Liver (tissue), 9 donors: Measurements from ENCODE around the gene GALNT9. TPM values are rescaled to one million over a fixed set of nuclear protein-coding genes. Genes with fewer than 3 reads are reported as not detected.

Source experiments
- DNase-seq: peaks from one replicate; pipeline ENCODE4 v3.0.0-alpha.2; 2017; ENCODE audit warnings: low spot score
- H3K27ac ChIP-seq, 2 donors: one replicate each; pipeline ENCODE4 v1.7.0; 2013; ENCODE audit warnings: inconsistent platforms in 2 of 2, low read length in 2 of 2, control low read depth in 1 of 2, low read depth in 1 of 2, mild to moderate bottlenecking in 1 of 2
- H3K27me3 ChIP-seq, 4 donors: one replicate each; pipeline versions ENCODE4 v1.6.1 to v1.7.0; 2013; ENCODE audit warnings: low read length in 3 of 4, inconsistent platforms in 1 of 4, mild to moderate bottlenecking in 1 of 4, moderate library complexity in 1 of 4; ENCODE audit not compliant: control insufficient read depth in 4 of 4, insufficient read depth in 4 of 4
- H3K36me3 ChIP-seq, 4 donors: one replicate each; pipeline versions ENCODE4 v1.6.1 to v1.7.0; 2013; ENCODE audit warnings: low read length in 3 of 4, mild to moderate bottlenecking in 3 of 4, low read depth in 1 of 4, moderate library complexity in 1 of 4; ENCODE audit not compliant: control insufficient read depth in 4 of 4, insufficient read depth in 3 of 4
- H3K4me1 ChIP-seq, 4 donors: one replicate each; pipeline versions ENCODE4 v1.6.1 to v1.7.0; 2013; ENCODE audit warnings: low read length in 3 of 4, mild to moderate bottlenecking in 3 of 4, moderate library complexity in 1 of 4; ENCODE audit not compliant: control insufficient read depth in 4 of 4, insufficient read depth in 4 of 4
- H3K4me3 ChIP-seq, 3 donors: one replicate each; pipeline versions ENCODE4 v1.6.1 to v1.7.0; 2013; ENCODE audit warnings: low read length in 3 of 3, control low read depth in 1 of 3, low read depth in 1 of 3, mild to moderate bottlenecking in 1 of 3
- H3K9ac ChIP-seq, 2 donors: one replicate each; pipeline ENCODE4 v1.7.0; 2013; ENCODE audit warnings: low read length in 2 of 2, mild to moderate bottlenecking in 2 of 2, moderate library complexity in 2 of 2, control low read depth in 1 of 2, low read depth in 1 of 2
- H3K9me3 ChIP-seq, 4 donors: one replicate each; pipeline versions ENCODE4 v1.6.1 to v1.7.0; 2013; ENCODE audit warnings: low read length in 3 of 4; ENCODE audit not compliant: control insufficient read depth in 4 of 4
- EGR1 ChIP-seq, 2 donors: IDR thresholded peaks; 2 replicates each; pipeline ENCODE4 v1.6.1; 2016 to 2018; ENCODE audit warnings: antibody characterized with exemption in 2 of 2, low read depth in 2 of 2
- FOXA2 ChIP-seq: IDR thresholded peaks from 2 replicates; pipeline ENCODE4 v1.6.1; 2016; ENCODE audit warnings: antibody characterized with exemption
- HNF4G ChIP-seq: IDR thresholded peaks from 2 replicates; pipeline ENCODE4 v1.6.1; 2016; ENCODE audit warnings: antibody characterized with exemption
- JUND ChIP-seq, 2 donors: IDR thresholded peaks; 2 replicates each; pipeline ENCODE4 v1.6.1; 2016; ENCODE audit warnings: antibody characterized with exemption in 2 of 2
- RAD21 ChIP-seq, 2 donors: IDR thresholded peaks; 2 replicates each; pipeline ENCODE4 v1.6.1; 2016; ENCODE audit warnings: antibody characterized with exemption in 2 of 2, mild to moderate bottlenecking in 2 of 2
- RXRA ChIP-seq, 2 donors: IDR thresholded peaks; 2 replicates each; pipeline ENCODE4 v1.6.1; 2017 to 2018; ENCODE audit warnings: antibody characterized with exemption in 2 of 2, mild to moderate bottlenecking in 1 of 2
- TAF1 ChIP-seq: conservative IDR thresholded peaks from 2 replicates; pipeline ENCODE4 v1.6.1; 2016; ENCODE audit warnings: antibody characterized with exemption, mild to moderate bottlenecking
- YY1 ChIP-seq: IDR thresholded peaks from 2 replicates; pipeline ENCODE4 v1.6.1; 2016; ENCODE audit warnings: antibody characterized with exemption, mild to moderate bottlenecking
- WGBS: extraction: QIAGEN DNeasy Blood & Tissue Kit; methylation state at CpG from one replicate; pipeline ENCODE4 v1.1.7; 2013; 5-methylcytosine and 5-hydroxymethylcytosine counted together
- polyA plus RNA-seq, 2 donors: library from polyadenylated mRNA; stranded (reverse) in 1 of 2; unstranded in 1 of 2; fragments of 200-250 nt in 1 of 2; fragments of >200 nt in 1 of 2; fragmentation: Nextera tagmentation in 1 of 2; extraction: Ambion mirVana in 1 of 2; gene quantifications; one replicate each; pipeline versions ENCODE4 v1.2.1 to v1.2.3, GENCODE V29; 2013 to 2015
- total RNA-seq, 2 donors: library from RNA; depleted of rRNA; stranded (reverse); fragments of >200 nt; gene quantifications; one replicate each; pipeline ENCODE4 v1.2.3, GENCODE V29; 2014
- TF ChIP-seq, protein P1 (sequence below): fragments of 150-350 bp; IDR thresholded peaks from 2 replicates; pipeline ENCODE4 v1.5.1; 2017; ENCODE audit warnings: improper control_type of control experiment, low read depth, low read length; ENCODE audit not compliant: missing input control
- TF ChIP-seq, protein P2 (sequence below): IDR thresholded peaks from 2 replicates; pipeline ENCODE4 v1.6.1; 2016; ENCODE audit warnings: antibody characterized with exemption, mild to moderate bottlenecking
- TF ChIP-seq, protein P3 (sequence below): IDR thresholded peaks from 2 replicates; pipeline ENCODE4 v1.6.1; 2016; ENCODE audit warnings: antibody characterized with exemption
- TF ChIP-seq, protein P4 (sequence below): IDR thresholded peaks from 2 replicates; pipeline ENCODE4 v1.6.1; 2016; ENCODE audit warnings: antibody characterized with exemption
- donor health status: healthy.
- donor health status: healthy.
- donor health status: healthy.
- donor health status: healthy.
- donor health status: healthy.

GALNT9 gene
- total and polyA plus RNA-seq, 4 donors: 0.05 to 0.25 (median 0.09) TPM; not detected in 1

DNA sequence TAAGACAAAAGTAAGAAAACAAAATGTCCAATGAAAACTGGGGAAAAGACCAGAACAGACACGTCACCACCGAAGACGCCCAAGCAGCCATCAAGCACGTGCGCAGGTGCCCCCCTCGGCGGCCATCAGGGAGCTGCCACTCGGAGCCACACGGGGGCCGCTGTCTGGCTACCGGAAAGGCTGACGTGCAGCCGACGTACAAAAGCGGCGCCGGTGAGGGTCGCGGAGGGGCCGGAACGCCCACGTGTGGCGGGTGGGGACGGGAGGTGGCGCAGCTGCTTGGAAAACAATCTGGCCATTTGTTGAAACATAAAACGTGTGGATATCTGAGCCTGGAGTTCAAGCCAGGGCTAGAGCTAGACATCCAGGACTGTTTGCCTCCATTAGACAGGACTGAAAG lies 60.7 kb downstream of the GALNT9 start:
- Histone ChIP-seq H3K4me3 (no peak overlapping the region), H3K9ac (no peak overlapping the region), H3K9me3 (no peaks in the 10 kb centered on the region), H3K27ac (no peak overlapping the region), H3K36me3 (no peaks in the 10 kb centered on the region), H3K4me1 (peaks cover 0 to 6% (median 1%) of the 10 kb centered on the region in 4 donors), H3K27me3 (no peaks in the 10 kb centered on the region)
- TF ChIP-seq EGR1 (IDR thresholded peaks at IDR 0.05; ENCODE audit: low read depth in 2 of 2): no peak
- TF ChIP-seq, protein P1, sequence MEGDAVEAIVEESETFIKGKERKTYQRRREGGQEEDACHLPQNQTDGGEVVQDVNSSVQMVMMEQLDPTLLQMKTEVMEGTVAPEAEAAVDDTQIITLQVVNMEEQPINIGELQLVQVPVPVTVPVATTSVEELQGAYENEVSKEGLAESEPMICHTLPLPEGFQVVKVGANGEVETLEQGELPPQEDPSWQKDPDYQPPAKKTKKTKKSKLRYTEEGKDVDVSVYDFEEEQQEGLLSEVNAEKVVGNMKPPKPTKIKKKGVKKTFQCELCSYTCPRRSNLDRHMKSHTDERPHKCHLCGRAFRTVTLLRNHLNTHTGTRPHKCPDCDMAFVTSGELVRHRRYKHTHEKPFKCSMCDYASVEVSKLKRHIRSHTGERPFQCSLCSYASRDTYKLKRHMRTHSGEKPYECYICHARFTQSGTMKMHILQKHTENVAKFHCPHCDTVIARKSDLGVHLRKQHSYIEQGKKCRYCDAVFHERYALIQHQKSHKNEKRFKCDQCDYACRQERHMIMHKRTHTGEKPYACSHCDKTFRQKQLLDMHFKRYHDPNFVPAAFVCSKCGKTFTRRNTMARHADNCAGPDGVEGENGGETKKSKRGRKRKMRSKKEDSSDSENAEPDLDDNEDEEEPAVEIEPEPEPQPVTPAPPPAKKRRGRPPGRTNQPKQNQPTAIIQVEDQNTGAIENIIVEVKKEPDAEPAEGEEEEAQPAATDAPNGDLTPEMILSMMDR: no peak
- WGBS: 80% methylated on average over 26 of the region's 26 CpGs
- no peak for DNase-seq

DNA sequence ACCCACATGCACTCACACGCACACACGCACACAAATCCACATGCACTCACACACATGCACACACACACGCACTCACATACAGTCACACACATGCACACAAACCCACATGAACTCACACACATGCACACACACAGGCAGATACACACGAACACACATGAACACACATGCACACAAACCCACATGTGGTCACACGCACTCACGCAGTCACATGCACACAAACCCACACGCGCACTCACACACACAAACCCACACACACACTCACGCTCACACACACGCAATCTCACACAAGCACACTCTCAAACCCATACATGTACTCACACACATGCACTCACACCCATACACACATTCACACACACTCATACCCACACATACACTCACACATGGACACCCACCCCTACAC lies 61.5 kb downstream of the GALNT9 start:
- H3K9ac ChIP-seq: no peak overlapping the region
- no peak for TF ChIP-seq HNF4G
- TF ChIP-seq RXRA (IDR thresholded peaks at IDR 0.05): no peak
- TF ChIP-seq RAD21 (IDR thresholded peaks at IDR 0.05): no peak
- no peak for TF ChIP-seq YY1
- H3K4me1 ChIP-seq: peaks cover 0 to 6% (median 1%) of the 10 kb centered on the region in 4 donors
- no peak overlapping the region for H3K27ac ChIP-seq
- 93% methylated on average over 10 of the region's 10 CpGs for WGBS
- H3K36me3 ChIP-seq: no peaks in the 10 kb centered on the region
- H3K9me3 ChIP-seq: no peaks in the 10 kb centered on the region
- H3K4me3 ChIP-seq: no peak overlapping the region
- no peak for DNase-seq
- H3K27me3 ChIP-seq: no peaks in the 10 kb centered on the region

DNA sequence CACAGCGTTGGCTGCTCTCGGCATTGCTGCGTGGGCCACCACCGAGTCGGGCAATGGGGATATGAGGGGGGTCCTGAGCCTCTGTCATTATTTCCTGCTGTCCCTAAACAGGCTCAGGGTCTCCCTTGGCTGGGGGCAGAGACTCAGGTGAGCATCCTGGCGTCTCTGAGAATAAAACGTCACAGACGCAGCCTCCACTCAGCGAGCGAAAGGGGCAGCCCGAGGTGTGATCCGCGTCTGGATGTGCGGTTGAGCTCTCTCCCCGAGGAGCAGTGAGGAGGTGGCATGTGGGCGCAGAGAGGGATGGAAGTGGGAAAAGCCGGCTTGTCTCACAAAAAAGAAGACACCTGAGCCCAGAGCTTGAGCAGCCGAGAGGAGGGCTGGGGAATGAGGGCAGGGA lies 62.6 kb downstream of the GALNT9 start:
- Histone ChIP-seq H3K27ac (no peak overlapping the region), H3K36me3 (no peaks in the 10 kb centered on the region), H3K4me3 (no peak overlapping the region), H3K9me3 (no peaks in the 10 kb centered on the region), H3K9ac (no peak overlapping the region), H3K4me1 (peaks cover 0 to 2% (median 0%) of the 10 kb centered on the region in 4 donors), H3K27me3 (no peaks in the 10 kb centered on the region)
- TF ChIP-seq HNF4G (no peak), FOXA2 (no peak), RXRA (IDR thresholded peaks at IDR 0.05) (no peak), JUND (IDR thresholded peaks at IDR 0.05) (no peak), RAD21 (IDR thresholded peaks at IDR 0.05) (no peak), EGR1 (IDR thresholded peaks at IDR 0.05; ENCODE audit: low read depth in 2 of 2) (no peak), TAF1 (no peak)
- TF ChIP-seq, protein P1: no peak
- TF ChIP-seq, protein P2, sequence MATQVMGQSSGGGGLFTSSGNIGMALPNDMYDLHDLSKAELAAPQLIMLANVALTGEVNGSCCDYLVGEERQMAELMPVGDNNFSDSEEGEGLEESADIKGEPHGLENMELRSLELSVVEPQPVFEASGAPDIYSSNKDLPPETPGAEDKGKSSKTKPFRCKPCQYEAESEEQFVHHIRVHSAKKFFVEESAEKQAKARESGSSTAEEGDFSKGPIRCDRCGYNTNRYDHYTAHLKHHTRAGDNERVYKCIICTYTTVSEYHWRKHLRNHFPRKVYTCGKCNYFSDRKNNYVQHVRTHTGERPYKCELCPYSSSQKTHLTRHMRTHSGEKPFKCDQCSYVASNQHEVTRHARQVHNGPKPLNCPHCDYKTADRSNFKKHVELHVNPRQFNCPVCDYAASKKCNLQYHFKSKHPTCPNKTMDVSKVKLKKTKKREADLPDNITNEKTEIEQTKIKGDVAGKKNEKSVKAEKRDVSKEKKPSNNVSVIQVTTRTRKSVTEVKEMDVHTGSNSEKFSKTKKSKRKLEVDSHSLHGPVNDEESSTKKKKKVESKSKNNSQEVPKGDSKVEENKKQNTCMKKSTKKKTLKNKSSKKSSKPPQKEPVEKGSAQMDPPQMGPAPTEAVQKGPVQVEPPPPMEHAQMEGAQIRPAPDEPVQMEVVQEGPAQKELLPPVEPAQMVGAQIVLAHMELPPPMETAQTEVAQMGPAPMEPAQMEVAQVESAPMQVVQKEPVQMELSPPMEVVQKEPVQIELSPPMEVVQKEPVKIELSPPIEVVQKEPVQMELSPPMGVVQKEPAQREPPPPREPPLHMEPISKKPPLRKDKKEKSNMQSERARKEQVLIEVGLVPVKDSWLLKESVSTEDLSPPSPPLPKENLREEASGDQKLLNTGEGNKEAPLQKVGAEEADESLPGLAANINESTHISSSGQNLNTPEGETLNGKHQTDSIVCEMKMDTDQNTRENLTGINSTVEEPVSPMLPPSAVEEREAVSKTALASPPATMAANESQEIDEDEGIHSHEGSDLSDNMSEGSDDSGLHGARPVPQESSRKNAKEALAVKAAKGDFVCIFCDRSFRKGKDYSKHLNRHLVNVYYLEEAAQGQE: no peak
- TF ChIP-seq, protein P3, sequence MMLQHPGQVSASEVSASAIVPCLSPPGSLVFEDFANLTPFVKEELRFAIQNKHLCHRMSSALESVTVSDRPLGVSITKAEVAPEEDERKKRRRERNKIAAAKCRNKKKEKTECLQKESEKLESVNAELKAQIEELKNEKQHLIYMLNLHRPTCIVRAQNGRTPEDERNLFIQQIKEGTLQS: no peak
- TF ChIP-seq, protein P4, sequence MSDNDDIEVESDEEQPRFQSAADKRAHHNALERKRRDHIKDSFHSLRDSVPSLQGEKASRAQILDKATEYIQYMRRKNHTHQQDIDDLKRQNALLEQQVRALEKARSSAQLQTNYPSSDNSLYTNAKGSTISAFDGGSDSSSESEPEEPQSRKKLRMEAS: no peak
- no peak for DNase-seq
- 90% methylated on average over 18 of the region's 18 CpGs for WGBS
